Muscle layer of colon (tissue), 2 donors: Measurements from ENCODE around the gene PPP2R5A.

Experiments used
- H3K27ac ChIP-seq: one replicate; pipeline ENCODE4 v1.7.0; 2013; ENCODE audit warnings: low read depth, mild to moderate bottlenecking, low read length, moderate library complexity
- H3K27me3 ChIP-seq, 2 donors: one replicate each; pipeline ENCODE4 v1.7.0; 2013; ENCODE audit warnings: low read length in 2 of 2, mild to moderate bottlenecking in 2 of 2; ENCODE audit not compliant: insufficient read depth in 2 of 2, control insufficient read depth in 1 of 2
- H3K36me3 ChIP-seq: one replicate; pipeline ENCODE4 v1.7.0; 2013; ENCODE audit warnings: mild to moderate bottlenecking, low read length; ENCODE audit not compliant: insufficient read depth
- H3K4me1 ChIP-seq: one replicate; pipeline ENCODE4 v1.7.0; 2013; ENCODE audit warnings: mild to moderate bottlenecking, low read length; ENCODE audit not compliant: insufficient read depth
- H3K4me3 ChIP-seq, 2 donors: one replicate each; pipeline ENCODE4 v1.7.0; 2013; ENCODE audit warnings: low read length in 2 of 2, low read depth in 1 of 2, mild to moderate bottlenecking in 1 of 2, moderate library complexity in 1 of 2
- H3K9ac ChIP-seq: one replicate; pipeline ENCODE4 v1.7.0; 2013; ENCODE audit warnings: low read length
- H3K9me3 ChIP-seq: one replicate; pipeline ENCODE4 v1.7.0; 2013; ENCODE audit warnings: mild to moderate bottlenecking, low read length
- donor health status: abdominal sarcoma.
- donor health status: Adenocarcinoma of cecum.

The PPP2R5A gene

DNA sequence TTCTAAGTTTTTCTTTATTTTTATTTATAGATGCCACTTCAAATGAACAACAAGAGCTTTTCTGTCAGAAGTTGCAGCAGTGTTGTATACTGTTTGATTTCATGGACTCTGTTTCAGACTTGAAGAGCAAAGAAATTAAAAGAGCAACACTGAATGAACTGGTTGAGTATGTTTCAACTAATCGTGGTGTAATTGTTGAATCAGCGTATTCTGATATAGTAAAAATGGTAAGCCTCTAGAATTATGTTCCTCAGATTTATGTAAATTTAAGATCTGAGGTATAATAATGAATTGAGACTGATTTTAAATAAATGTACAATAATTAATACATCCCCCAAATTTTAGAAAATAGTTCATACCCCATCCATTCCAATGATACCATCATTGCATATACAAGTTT is 43.9 kb downstream of the PPP2R5A start:
- Histone ChIP-seq H3K4me1 (no peaks in the 10 kb centered on the region), H3K4me3 (no peak overlapping the region), H3K36me3 (no peaks in the 10 kb centered on the region), H3K9me3 (no peaks in the 10 kb centered on the region), H3K27ac (no peak overlapping the region), H3K9ac (no peak overlapping the region), H3K27me3 (no peaks in the 10 kb centered on the region)

DNA sequence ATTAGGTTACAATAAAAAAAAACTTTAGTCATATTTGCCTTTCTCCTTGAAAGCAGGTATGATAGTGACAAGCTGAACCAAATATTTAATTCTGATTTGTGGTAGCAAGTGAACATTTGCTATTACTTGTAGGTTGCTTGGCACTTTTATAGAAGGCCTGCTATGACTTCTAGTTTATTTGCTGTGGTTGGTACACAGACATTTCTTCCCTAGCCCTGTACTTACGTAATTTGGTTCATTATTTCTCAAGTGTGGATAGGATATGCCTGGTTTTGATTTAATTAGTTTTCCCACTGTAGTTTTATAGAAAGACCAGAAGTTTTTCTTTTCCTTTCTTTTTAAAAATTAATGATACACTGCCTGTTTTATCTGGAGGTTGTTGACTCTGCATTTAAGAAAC is 55.9 kb downstream of the PPP2R5A start:
- Histone ChIP-seq H3K4me3 (no peak overlapping the region), H3K9ac (no peak overlapping the region), H3K4me1 (peaks cover 6% of the 10 kb centered on the region), H3K9me3 (no peaks in the 10 kb centered on the region), H3K27ac (no peak overlapping the region), H3K27me3 (no peaks in the 10 kb centered on the region), H3K36me3 (peaks cover 5% of the 10 kb centered on the region)

GRCh38 chr1:212344905-212345304 is 59.7 kb downstream of the PPP2R5A start:
- H3K9ac ChIP-seq = no peak overlapping the region
- no peak overlapping the region for H3K4me3 ChIP-seq
- no peak overlapping the region for H3K27ac ChIP-seq
- peaks cover 12% of the 10 kb centered on the region for H3K36me3 ChIP-seq
- H3K9me3 ChIP-seq = no peaks in the 10 kb centered on the region
- H3K27me3 ChIP-seq = no peaks in the 10 kb centered on the region
- H3K4me1 ChIP-seq = peaks cover 6% of the 10 kb centered on the region

DNA sequence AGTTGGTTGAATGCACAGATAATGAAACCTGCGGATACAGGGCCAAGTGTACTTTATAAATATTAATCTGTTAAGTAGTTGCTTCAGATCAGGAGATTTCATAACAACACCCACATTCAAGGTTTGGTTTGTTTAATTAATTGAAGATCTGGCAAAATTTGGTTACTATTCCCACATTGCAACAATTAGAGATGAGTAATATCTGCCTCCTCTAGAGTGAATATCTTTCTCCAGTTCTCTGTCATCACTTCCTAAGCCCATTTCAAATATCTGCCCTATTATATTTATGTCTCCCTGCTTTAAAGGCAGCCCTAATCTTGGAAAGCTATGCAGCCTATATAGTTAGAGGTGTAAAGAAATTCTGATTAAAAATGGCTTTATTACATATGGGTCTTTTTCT is 61.4 kb downstream of the PPP2R5A start:
- Histone ChIP-seq H3K9ac (no peak overlapping the region), H3K27ac (no peak overlapping the region), H3K27me3 (no peaks in the 10 kb centered on the region), H3K36me3 (peaks cover 12% of the 10 kb centered on the region), H3K4me1 (no peaks in the 10 kb centered on the region), H3K4me3 (no peak overlapping the region), H3K9me3 (no peaks in the 10 kb centered on the region)

GRCh38 chr1:212351588-212352362 is 66.6 kb downstream of the PPP2R5A start:
- H3K36me3 ChIP-seq = peaks cover 26% of the 10 kb centered on the region
- no peak overlapping the region for H3K9ac ChIP-seq
- H3K9me3 ChIP-seq = no peaks in the 10 kb centered on the region
- H3K4me1 ChIP-seq = no peaks in the 10 kb centered on the region
- no peak overlapping the region for H3K27ac ChIP-seq
- H3K4me3 ChIP-seq = no peak overlapping the region
- no peaks in the 10 kb centered on the region for H3K27me3 ChIP-seq

DNA sequence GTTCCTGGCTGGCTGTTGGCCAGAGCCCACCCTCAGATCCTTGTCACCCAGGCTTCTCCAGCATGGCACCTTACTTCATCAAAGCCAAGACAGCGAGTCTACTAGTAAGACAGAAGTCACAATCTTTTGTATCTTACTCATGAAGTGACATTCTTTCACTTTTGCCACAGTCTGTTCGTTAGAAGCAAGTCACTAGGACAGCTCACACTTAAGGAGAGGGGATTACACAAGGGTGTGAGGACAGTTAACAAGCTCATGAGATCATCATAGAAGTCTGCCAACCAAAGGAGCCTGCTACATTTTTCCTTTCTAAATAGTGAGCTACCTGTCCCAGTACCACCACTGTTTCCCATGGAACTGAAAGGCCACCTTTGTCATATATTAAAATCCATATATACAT is 68.0 kb downstream of the PPP2R5A start:
- no peak overlapping the region for H3K9ac ChIP-seq
- no peak overlapping the region for H3K27ac ChIP-seq
- H3K27me3 ChIP-seq = no peaks in the 10 kb centered on the region
- peaks cover 17% of the 10 kb centered on the region for H3K36me3 ChIP-seq
- no peak overlapping the region for H3K4me3 ChIP-seq
- no peaks in the 10 kb centered on the region for H3K4me1 ChIP-seq
- no peaks in the 10 kb centered on the region for H3K9me3 ChIP-seq

DNA sequence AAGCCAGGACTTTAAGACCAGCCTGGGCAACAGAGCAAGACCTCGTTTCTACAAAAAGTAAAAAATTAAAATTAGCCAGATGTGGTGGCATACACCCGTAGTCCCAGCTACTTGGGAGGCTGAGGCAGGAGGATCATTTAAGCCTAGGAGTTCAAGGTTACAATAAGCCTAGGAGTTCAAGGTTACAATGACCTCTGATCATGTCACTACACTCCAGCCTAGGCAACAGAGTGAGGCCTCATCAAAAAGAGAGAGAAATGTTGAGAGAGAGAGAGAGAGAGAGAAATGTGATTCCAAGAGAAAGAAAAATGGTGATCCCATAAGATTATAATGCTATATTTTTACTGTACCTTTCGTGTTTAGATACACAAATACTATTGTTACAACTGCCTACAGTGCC is 69.3 kb downstream of the PPP2R5A start:
- peaks cover 26% of the 10 kb centered on the region for H3K36me3 ChIP-seq
- H3K27ac ChIP-seq = no peak overlapping the region

DNA sequence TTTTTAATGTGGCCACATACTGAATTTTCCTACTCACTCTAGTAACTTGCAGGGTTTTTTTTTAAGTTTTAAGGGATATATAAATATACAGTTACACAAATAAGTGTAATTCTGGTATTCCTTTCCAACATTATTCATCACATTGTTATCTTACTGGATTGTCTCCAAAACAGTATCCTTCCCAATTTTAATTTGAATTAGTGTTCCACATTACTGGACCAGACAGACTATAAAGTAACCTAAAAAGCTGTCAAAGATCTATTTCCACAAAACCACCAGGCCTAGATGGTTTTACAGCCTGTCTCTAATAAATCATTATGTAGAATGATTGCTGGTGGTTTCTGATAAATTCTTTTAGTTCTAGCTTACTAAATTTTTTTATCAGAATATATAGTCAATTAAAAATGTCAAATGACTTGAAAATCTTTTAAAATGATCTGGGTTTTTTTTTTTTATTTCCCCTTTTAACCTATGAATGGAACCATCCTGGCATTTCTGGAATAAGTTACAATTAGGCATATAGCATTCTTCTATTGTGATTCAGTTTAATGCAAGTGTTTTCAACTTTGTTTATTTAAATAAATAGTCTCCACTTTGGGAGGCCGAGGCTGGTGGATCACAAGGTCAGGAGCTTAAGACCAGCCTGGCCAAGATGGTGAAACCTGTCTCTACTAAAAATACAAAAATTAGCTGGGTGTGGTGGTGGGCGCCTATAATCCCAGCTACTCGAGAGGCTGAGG is 70.2 kb downstream of the PPP2R5A start:
- peaks cover 36% of the 10 kb centered on the region for H3K36me3 ChIP-seq
- no peak overlapping the region for H3K4me3 ChIP-seq
- H3K27me3 ChIP-seq = no peaks in the 10 kb centered on the region
- no peak overlapping the region for H3K27ac ChIP-seq
- no peak overlapping the region for H3K9ac ChIP-seq
- H3K9me3 ChIP-seq = no peaks in the 10 kb centered on the region
- H3K4me1 ChIP-seq = no peaks in the 10 kb centered on the region

More for the DNA sequence above, 69.3 kb downstream of the PPP2R5A start:
- Histone ChIP-seq H3K27me3 (no peaks in the 10 kb centered on the region), H3K4me1 (no peaks in the 10 kb centered on the region), H3K9ac (no peak overlapping the region), H3K9me3 (no peaks in the 10 kb centered on the region), H3K4me3 (no peak overlapping the region)

DNA sequence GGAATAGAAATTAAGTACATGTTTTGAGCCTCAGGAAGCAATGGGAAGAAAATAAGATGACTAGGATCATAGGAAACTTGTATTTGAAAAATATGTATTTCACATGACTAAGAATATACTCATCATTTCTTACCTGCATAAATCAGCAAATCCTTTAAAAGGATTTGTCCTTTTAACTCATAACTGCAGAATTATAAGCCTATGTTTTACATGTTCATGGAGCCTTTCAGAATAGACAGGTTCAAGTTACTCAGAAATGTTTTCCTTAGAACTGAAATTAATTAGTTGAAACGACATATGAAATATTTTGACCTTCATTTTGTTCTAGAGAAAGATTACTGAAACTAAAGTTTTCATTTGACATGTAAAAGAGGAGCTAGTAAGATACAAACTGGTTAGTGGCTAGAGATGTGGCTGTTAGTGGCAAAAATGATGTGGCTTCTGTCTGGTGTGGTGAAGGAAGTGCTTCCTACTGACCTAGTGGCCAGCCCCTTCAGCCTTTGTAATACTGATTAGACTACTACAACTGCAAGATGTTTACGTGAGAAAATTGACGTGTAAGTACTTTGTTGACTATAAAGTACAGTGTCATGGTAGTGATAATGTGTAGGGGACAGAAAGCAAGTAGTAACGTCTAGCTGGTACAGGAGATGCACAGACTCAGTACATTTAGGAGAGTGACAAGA is 74.7 kb downstream of the PPP2R5A start:
- no peaks in the 10 kb centered on the region for H3K4me1 ChIP-seq
- no peak overlapping the region for H3K27ac ChIP-seq
- H3K27me3 ChIP-seq = no peaks in the 10 kb centered on the region
- no peak overlapping the region for H3K9ac ChIP-seq
- no peak overlapping the region for H3K4me3 ChIP-seq
- no peaks in the 10 kb centered on the region for H3K9me3 ChIP-seq
- peaks cover 36% of the 10 kb centered on the region for H3K36me3 ChIP-seq

DNA sequence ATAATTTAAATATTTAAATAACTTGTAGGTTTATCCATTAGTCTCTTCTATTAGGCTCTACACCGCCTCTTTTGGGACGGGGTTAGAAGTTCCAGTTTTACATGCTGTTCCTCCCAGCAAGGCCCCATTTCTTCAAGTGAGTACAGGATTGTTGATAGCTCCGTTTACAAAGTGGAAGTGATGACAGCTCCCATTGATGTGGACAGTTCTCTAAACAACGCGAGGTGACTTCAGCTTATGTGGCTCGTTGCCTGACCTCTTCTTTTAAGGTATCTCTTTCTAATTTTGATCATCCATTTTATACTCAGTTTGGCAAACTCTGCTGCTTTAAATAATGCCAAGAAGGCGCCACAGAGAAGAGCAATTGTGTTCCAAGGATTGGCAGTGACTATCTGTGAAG is 79.8 kb downstream of the PPP2R5A start:
- Histone ChIP-seq H3K4me1 (peaks cover 6% of the 10 kb centered on the region), H3K4me3 (no peak overlapping the region), H3K9me3 (no peaks in the 10 kb centered on the region), H3K36me3 (peaks cover 19% of the 10 kb centered on the region), H3K9ac (no peak overlapping the region), H3K27ac (no peak overlapping the region), H3K27me3 (no peaks in the 10 kb centered on the region)

GRCh38 chr1:212366901-212367300 is 81.7 kb downstream of the PPP2R5A start:
- no peak overlapping the region for H3K27ac ChIP-seq
- no peaks in the 10 kb centered on the region for H3K9me3 ChIP-seq
- H3K36me3 ChIP-seq = peaks cover 4% of the 10 kb centered on the region
- H3K27me3 ChIP-seq = no peaks in the 10 kb centered on the region
- H3K4me3 ChIP-seq = no peak overlapping the region
- peaks cover 6% of the 10 kb centered on the region for H3K4me1 ChIP-seq
- H3K9ac ChIP-seq = no peak overlapping the region
